Measurements from ENCODE around the gene POLR3A. TPM values are rescaled to one million over a fixed set of nuclear protein-coding genes. Genes with fewer than 3 reads are reported as not detected.

Gene POLR3A
- total RNA-seq, 3 donors from 2014 or later = 10.1 to 17.9 (median 13.4) TPM

DNA sequence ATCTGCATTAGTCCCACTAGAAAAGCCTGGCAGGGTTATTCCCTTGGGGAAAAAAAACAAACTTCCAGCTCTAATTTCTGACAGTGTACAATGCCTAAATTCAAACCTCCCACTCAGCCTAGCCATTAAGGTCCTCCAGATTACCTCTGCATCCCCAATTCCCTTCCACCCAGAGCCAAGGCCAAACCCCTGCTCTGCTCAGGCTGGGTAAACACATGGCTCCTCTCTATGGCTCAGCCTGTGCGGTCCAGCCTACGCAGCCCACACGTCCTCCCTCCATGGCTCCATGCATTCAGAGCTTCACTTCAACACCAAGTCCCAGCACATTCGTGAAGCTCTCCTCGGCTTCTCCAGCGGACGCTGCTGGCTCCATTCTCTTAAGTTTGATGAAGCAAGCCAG is 107.9 kb downstream of the POLR3A start:
- no peak overlapping the region for H3K4me3 ChIP-seq
- H3K4me1 ChIP-seq = peaks cover 0 to 20% of the 10 kb centered on the region in 2 donors
- H3K9me3 ChIP-seq = no peaks in the 10 kb centered on the region
- no peaks in the 10 kb centered on the region for H3K27me3 ChIP-seq
- H3K27ac ChIP-seq = peak overlapping the region; percentile 23 to 51
- intact Hi-C loops (cut with DNase I; ENCODE audit: low total_unique reads) = loop anchor here (10.0 kb wide), 1 partner anchor 47 kb away; no protein-coding TSS in a partner anchor
- no peak for TF ChIP-seq CTCF (IDR thresholded peaks at IDR 0.05)
- no peak for TF ChIP-seq POLR2AphosphoS5 (IDR thresholded peaks at IDR 0.05)
- TF ChIP-seq POLR2A (IDR thresholded peaks at IDR 0.05) = no peak
- DNase-seq (ENCODE audit: low spot score in 2 of 2) = no peak
- no peaks in the 10 kb centered on the region for H3K36me3 ChIP-seq

- Histone ChIP-seq H3K4me3 (no peak overlapping the region), H3K27ac (peak overlapping the region; percentile 67 to 73), H3K4me1 (peaks cover 0 to 20% of the 10 kb centered on the region in 2 donors), H3K9me3 (no peaks in the 10 kb centered on the region), H3K36me3 (no peaks in the 10 kb centered on the region), H3K27me3 (no peaks in the 10 kb centered on the region)
- intact Hi-C loops (cut with DNase I; ENCODE audit: low total_unique reads) = loop anchor here (10.0 kb wide), 1 partner anchor 46 kb away; no protein-coding TSS in a partner anchor
- TF ChIP-seq POLR2AphosphoS5 (IDR thresholded peaks at IDR 0.05) (no peak), CTCF (IDR thresholded peaks at IDR 0.05) (no peak), POLR2A (IDR thresholded peaks at IDR 0.05) (no peak)
- DNase-seq (ENCODE audit: low spot score in 2 of 2) = no peak
Measured at GRCh38 chr10:77920495-77920894, 108.8 kb downstream of the POLR3A start.

DNA sequence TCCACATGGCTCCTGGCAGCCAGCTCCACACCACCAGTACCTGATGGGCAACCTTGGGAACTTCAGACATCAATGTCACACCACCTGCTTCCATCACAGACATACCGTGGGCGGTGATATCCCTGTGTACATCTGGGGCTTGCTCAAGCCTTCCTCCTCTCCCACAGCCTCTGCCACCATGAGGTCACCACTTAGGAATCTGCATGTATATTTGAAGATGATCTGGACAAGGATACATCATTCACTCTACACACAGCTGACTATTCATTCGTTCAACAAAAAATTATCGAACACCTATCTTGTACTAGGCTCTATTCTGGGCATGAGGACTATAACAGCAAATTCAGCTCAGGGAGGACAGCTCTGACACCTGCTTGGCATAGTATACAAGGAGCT is 109.6 kb downstream of the POLR3A start:
- no peak overlapping the region for H3K4me3 ChIP-seq
- peak overlapping the region; percentile 67 to 73 for H3K27ac ChIP-seq
- no peak for DNase-seq (ENCODE audit: low spot score in 2 of 2)
- no peaks in the 10 kb centered on the region for H3K9me3 ChIP-seq
- TF ChIP-seq POLR2AphosphoS5 (IDR thresholded peaks at IDR 0.05) = no peak
- no peak for TF ChIP-seq POLR2A (IDR thresholded peaks at IDR 0.05)
- H3K27me3 ChIP-seq = no peaks in the 10 kb centered on the region
- intact Hi-C loops (cut with DNase I; ENCODE audit: low total_unique reads) = loop anchor here (10.0 kb wide), 1 partner anchor 45 kb away; no protein-coding TSS in a partner anchor
- H3K4me1 ChIP-seq = peaks cover 0 to 20% of the 10 kb centered on the region in 2 donors
- no peaks in the 10 kb centered on the region for H3K36me3 ChIP-seq

Other genes with a start within 250 kb of the POLR3A start
- 100 to 1,000 TPM in 2 of 3 donors, 10 to 100 TPM in 1; 43.0 to 192 (median 138) TPM for gene DLG5, start 102.8 kb downstream of the POLR3A start, total RNA-seq
- gene RPS24, start 4.3 kb upstream of the POLR3A start, total RNA-seq = 1,000 to 10,000 TPM; 2,814 to 3,927 (median 3,251) TPM

Measured in breast epithelium (tissue), 4 donors.